Putamen (tissue), 1 donor: ENCODE measurements around the gene FOXL2NB.
"Not testable (repeated sequence)": the region's sequence is repeated elsewhere in the genome, so short reads cannot be mapped to it uniquely, and the experiment has no call there.

ENCODE experiments used
- DNase-seq: peaks from one replicate; pipeline ENCODE4 v3.0.0-alpha.2; 2016; ENCODE audit warnings: low spot score

Gene FOXL2NB

GRCh38 chr3:138946663-138947494, at the start of gene FOXL2NB, which contains the start of gene FOXL2:
Gene FOXL2NB (plus strand): TSS chr3:138947217. CDS start chr3:138947365, 148 bp downstream.
Gene FOXL2 (minus strand): TSS chr3:138947137. CDS start chr3:138946722, 415 bp downstream.
- no peak for DNase-seq

- no peak for DNase-seq
These were observed 48.7 kb upstream of the FOXL2NB start for GRCh38 chr3:138898301-138898700.

- DNase-seq, result no peak
These were observed 48.3 kb upstream of the FOXL2NB start for GRCh38 chr3:138898708-138899107.

GRCh38 chr3:138899351-138899991, 47.5 kb upstream of the FOXL2NB start:
- no peak for DNase-seq

GRCh38 chr3:138901567-138901966, 45.5 kb upstream of the FOXL2NB start:
- DNase-seq, result no peak

- DNase-seq, result no peak
These were observed 44.8 kb upstream of the FOXL2NB start for GRCh38 chr3:138902171-138902570.

- DNase-seq, result no peak
These were observed 39.5 kb upstream of the FOXL2NB start for GRCh38 chr3:138907539-138907938.

GRCh38 chr3:138908846-138909245, 38.2 kb upstream of the FOXL2NB start:
- no peak for DNase-seq

GRCh38 chr3:138909904-138910303, 37.1 kb upstream of the FOXL2NB start:
- DNase-seq, result no peak

GRCh38 chr3:138911621-138912020, 35.4 kb upstream of the FOXL2NB start:
- no peak for DNase-seq

GRCh38 chr3:138912237-138912636, 34.8 kb upstream of the FOXL2NB start:
- DNase-seq, result no peak

GRCh38 chr3:138913766-138914165, 33.3 kb upstream of the FOXL2NB start:
- DNase-seq, result no peak

GRCh38 chr3:138914870-138915502, 32.0 kb upstream of the FOXL2NB start:
- DNase-seq, result no peak

GRCh38 chr3:138915503-138916498, 31.2 kb upstream of the FOXL2NB start:
- peak; percentile 82 for DNase-seq

- no peak for DNase-seq
These were observed 30.2 kb upstream of the FOXL2NB start for GRCh38 chr3:138916824-138917223.

GRCh38 chr3:138919325-138919724, 27.7 kb upstream of the FOXL2NB start:
- no peak for DNase-seq

- no peak for DNase-seq
These were observed 25.4 kb upstream of the FOXL2NB start for GRCh38 chr3:138921316-138922292.

- not testable (repeated sequence) for DNase-seq
These were observed 24.6 kb upstream of the FOXL2NB start for GRCh38 chr3:138922400-138922799.

GRCh38 chr3:138923531-138923994, 23.5 kb upstream of the FOXL2NB start:
- DNase-seq, result peak; percentile 49

- no peak for DNase-seq
These were observed 18.2 kb upstream of the FOXL2NB start for GRCh38 chr3:138928727-138929372.
